Liver (tissue), 9 donors: ENCODE measurements around the gene GSAP. TPM values are rescaled to one million over a fixed set of nuclear protein-coding genes. Genes with fewer than 3 reads are reported as not detected.

ENCODE experiments used
- DNase-seq: peaks from one replicate; pipeline ENCODE4 v3.0.0-alpha.2; 2017; ENCODE audit warnings: low spot score
- H3K27ac ChIP-seq, 2 donors: one replicate each; pipeline ENCODE4 v1.7.0; 2013; ENCODE audit warnings: inconsistent platforms in 2 of 2, low read length in 2 of 2, control low read depth in 1 of 2, low read depth in 1 of 2, mild to moderate bottlenecking in 1 of 2
- H3K27me3 ChIP-seq, 4 donors: one replicate each; pipeline versions ENCODE4 v1.6.1 to v1.7.0; 2013; ENCODE audit warnings: low read length in 3 of 4, inconsistent platforms in 1 of 4, mild to moderate bottlenecking in 1 of 4, moderate library complexity in 1 of 4; ENCODE audit not compliant: control insufficient read depth in 4 of 4, insufficient read depth in 4 of 4
- H3K36me3 ChIP-seq, 4 donors: one replicate each; pipeline versions ENCODE4 v1.6.1 to v1.7.0; 2013; ENCODE audit warnings: low read length in 3 of 4, mild to moderate bottlenecking in 3 of 4, low read depth in 1 of 4, moderate library complexity in 1 of 4; ENCODE audit not compliant: control insufficient read depth in 4 of 4, insufficient read depth in 3 of 4
- H3K4me1 ChIP-seq, 4 donors: one replicate each; pipeline versions ENCODE4 v1.6.1 to v1.7.0; 2013; ENCODE audit warnings: low read length in 3 of 4, mild to moderate bottlenecking in 3 of 4, moderate library complexity in 1 of 4; ENCODE audit not compliant: control insufficient read depth in 4 of 4, insufficient read depth in 4 of 4
- H3K4me3 ChIP-seq, 3 donors: one replicate each; pipeline versions ENCODE4 v1.6.1 to v1.7.0; 2013; ENCODE audit warnings: low read length in 3 of 3, control low read depth in 1 of 3, low read depth in 1 of 3, mild to moderate bottlenecking in 1 of 3
- H3K9ac ChIP-seq, 2 donors: one replicate each; pipeline ENCODE4 v1.7.0; 2013; ENCODE audit warnings: low read length in 2 of 2, mild to moderate bottlenecking in 2 of 2, moderate library complexity in 2 of 2, control low read depth in 1 of 2, low read depth in 1 of 2
- H3K9me3 ChIP-seq, 4 donors: one replicate each; pipeline versions ENCODE4 v1.6.1 to v1.7.0; 2013; ENCODE audit warnings: low read length in 3 of 4; ENCODE audit not compliant: control insufficient read depth in 4 of 4
- FOXA1 ChIP-seq: IDR thresholded peaks from 2 replicates; pipeline ENCODE4 v1.6.1; 2016; ENCODE audit warnings: antibody characterized with exemption
- FOXA2 ChIP-seq: IDR thresholded peaks from 2 replicates; pipeline ENCODE4 v1.6.1; 2016; ENCODE audit warnings: antibody characterized with exemption
- GABPA ChIP-seq, 2 donors: IDR thresholded peaks in 1 of 2; conservative IDR thresholded peaks in 1 of 2; 2 replicates each; pipeline ENCODE4 v1.6.1; 2016; ENCODE audit warnings: antibody characterized with exemption in 2 of 2, mild to moderate bottlenecking in 1 of 2, moderate library complexity in 1 of 2
- HNF4A ChIP-seq, 2 donors: conservative IDR thresholded peaks; 2 replicates each; pipeline ENCODE4 v1.6.1; 2016; ENCODE audit warnings: antibody characterized with exemption in 2 of 2, mild to moderate bottlenecking in 2 of 2
- HNF4G ChIP-seq: IDR thresholded peaks from 2 replicates; pipeline ENCODE4 v1.6.1; 2016; ENCODE audit warnings: antibody characterized with exemption
- JUND ChIP-seq, 2 donors: IDR thresholded peaks; 2 replicates each; pipeline ENCODE4 v1.6.1; 2016; ENCODE audit warnings: antibody characterized with exemption in 2 of 2
- NR2F2 ChIP-seq: IDR thresholded peaks from 2 replicates; pipeline ENCODE4 v1.6.1; 2016; ENCODE audit warnings: antibody characterized with exemption
- WGBS: extraction: QIAGEN DNeasy Blood & Tissue Kit; methylation state at CpG from one replicate; pipeline ENCODE4 v1.1.7; 2013; 5-methylcytosine and 5-hydroxymethylcytosine counted together
- polyA plus RNA-seq, 2 donors: library from polyadenylated mRNA; stranded (reverse) in 1 of 2; unstranded in 1 of 2; fragments of 200-250 nt in 1 of 2; fragments of >200 nt in 1 of 2; fragmentation: Nextera tagmentation in 1 of 2; extraction: Ambion mirVana in 1 of 2; gene quantifications; one replicate each; pipeline versions ENCODE4 v1.2.1 to v1.2.3, GENCODE V29; 2013 to 2015
- total RNA-seq, 2 donors: library from RNA; depleted of rRNA; stranded (reverse); fragments of >200 nt; gene quantifications; one replicate each; pipeline ENCODE4 v1.2.3, GENCODE V29; 2014
- donor health status: healthy.
- donor health status: healthy.
- donor health status: healthy.
- donor health status: healthy.
- donor health status: healthy.

Gene GSAP
- total and polyA plus RNA-seq, 4 donors = 4.1 to 30.9 (median 17.7) TPM

- DNase-seq = no peak
- H3K9me3 ChIP-seq = no peaks in the 10 kb centered on the region
- H3K27ac ChIP-seq = no peak overlapping the region
- H3K4me1 ChIP-seq = peaks cover 0 to 3% (median 2%) of the 10 kb centered on the region in 4 donors
- no peaks in the 10 kb centered on the region for H3K27me3 ChIP-seq
- H3K36me3 ChIP-seq = peaks cover 0 to 13% (median 5%) of the 10 kb centered on the region in 4 donors
- WGBS = 75% methylated on average over 6 of the region's 6 CpGs
- TF ChIP-seq JUND (IDR thresholded peaks at IDR 0.05) (peak in 1 of 2 donors; percentile 27), HNF4G (no peak)
- no peak overlapping the region for H3K9ac ChIP-seq
- H3K4me3 ChIP-seq = no peak overlapping the region
Measured at GRCh38 chr7:77330169-77330882, 85.8 kb downstream of the GSAP start.

GRCh38 chr7:77329466-77330168 lies 86.5 kb downstream of the GSAP start:
- Histone ChIP-seq H3K4me1 (peaks cover 0 to 3% (median 2%) of the 10 kb centered on the region in 4 donors), H3K36me3 (peaks cover 0 to 13% (median 5%) of the 10 kb centered on the region in 4 donors), H3K27ac (no peak overlapping the region), H3K4me3 (no peak overlapping the region), H3K9me3 (no peaks in the 10 kb centered on the region), H3K27me3 (no peaks in the 10 kb centered on the region), H3K9ac (no peak overlapping the region)
- DNase-seq = no peak
- TF ChIP-seq HNF4A (conservative IDR thresholded peaks at IDR 0.05) (no peak), FOXA1 (no peak), NR2F2 (no peak)
- 95% methylated on average over 4 of the region's 4 CpGs for WGBS

- 77% methylated on average over 1 of the region's 1 CpG for WGBS
- Histone ChIP-seq H3K9ac (no peak overlapping the region), H3K27me3 (no peaks in the 10 kb centered on the region), H3K4me1 (peaks cover 0 to 3% (median 2%) of the 10 kb centered on the region in 4 donors), H3K27ac (no peak overlapping the region), H3K4me3 (no peak overlapping the region), H3K36me3 (peaks cover 0 to 13% (median 6%) of the 10 kb centered on the region in 4 donors), H3K9me3 (no peaks in the 10 kb centered on the region)
- TF ChIP-seq JUND (IDR thresholded peaks at IDR 0.05) (peak in 1 of 2 donors; percentile 43), FOXA2 (no peak)
- DNase-seq = no peak
Measured at GRCh38 chr7:77328669-77329068, 87.5 kb downstream of the GSAP start.

GRCh38 chr7:77327932-77328628 lies 88.1 kb downstream of the GSAP start:
- H3K4me1 ChIP-seq = peaks cover 0 to 3% (median 2%) of the 10 kb centered on the region in 4 donors
- no peak overlapping the region for H3K27ac ChIP-seq
- H3K4me3 ChIP-seq = no peak overlapping the region
- no peak for TF ChIP-seq GABPA (IDR thresholded peaks at IDR 0.05 in 1 of 2, conservative IDR thresholded peaks at IDR 0.05 in 1 of 2)
- H3K36me3 ChIP-seq = peaks cover 0 to 13% (median 7%) of the 10 kb centered on the region in 4 donors
- DNase-seq = no peak
- WGBS = 69% methylated on average over 6 of the region's 6 CpGs
- H3K27me3 ChIP-seq = no peaks in the 10 kb centered on the region
- no peak overlapping the region for H3K9ac ChIP-seq
- no peaks in the 10 kb centered on the region for H3K9me3 ChIP-seq
